ENCODE data around the gene KCNQ5.
A peak's percentile ranks its signal among the peaks of the same experiment; 100 is the strongest.

KCNQ5 gene

DNA sequence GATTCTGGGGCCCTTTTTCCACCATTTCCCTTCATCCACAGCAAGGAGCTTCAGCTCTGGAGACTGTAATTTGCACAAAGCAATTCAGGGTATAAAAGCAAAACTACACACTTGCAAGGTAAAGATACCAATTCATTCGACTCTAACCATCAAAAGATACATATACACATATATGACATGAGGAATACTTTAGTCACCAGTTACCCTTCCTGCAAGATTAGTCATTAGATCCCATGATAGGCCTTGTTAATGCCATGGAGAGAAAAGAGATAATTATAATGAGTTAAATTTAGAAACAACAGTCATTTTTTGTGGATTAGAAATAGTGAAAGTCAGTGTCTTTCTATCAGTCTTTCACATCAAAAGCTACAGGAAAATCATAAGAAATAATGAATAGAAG, 204.2 kb downstream of the KCNQ5 start:
- TF ChIP-seq, protein P1, sequence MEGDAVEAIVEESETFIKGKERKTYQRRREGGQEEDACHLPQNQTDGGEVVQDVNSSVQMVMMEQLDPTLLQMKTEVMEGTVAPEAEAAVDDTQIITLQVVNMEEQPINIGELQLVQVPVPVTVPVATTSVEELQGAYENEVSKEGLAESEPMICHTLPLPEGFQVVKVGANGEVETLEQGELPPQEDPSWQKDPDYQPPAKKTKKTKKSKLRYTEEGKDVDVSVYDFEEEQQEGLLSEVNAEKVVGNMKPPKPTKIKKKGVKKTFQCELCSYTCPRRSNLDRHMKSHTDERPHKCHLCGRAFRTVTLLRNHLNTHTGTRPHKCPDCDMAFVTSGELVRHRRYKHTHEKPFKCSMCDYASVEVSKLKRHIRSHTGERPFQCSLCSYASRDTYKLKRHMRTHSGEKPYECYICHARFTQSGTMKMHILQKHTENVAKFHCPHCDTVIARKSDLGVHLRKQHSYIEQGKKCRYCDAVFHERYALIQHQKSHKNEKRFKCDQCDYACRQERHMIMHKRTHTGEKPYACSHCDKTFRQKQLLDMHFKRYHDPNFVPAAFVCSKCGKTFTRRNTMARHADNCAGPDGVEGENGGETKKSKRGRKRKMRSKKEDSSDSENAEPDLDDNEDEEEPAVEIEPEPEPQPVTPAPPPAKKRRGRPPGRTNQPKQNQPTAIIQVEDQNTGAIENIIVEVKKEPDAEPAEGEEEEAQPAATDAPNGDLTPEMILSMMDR (IDR thresholded peaks at IDR 0.05; ENCODE audit: insufficient read depth, low read depth, low read length, missing control alignments), result no peak
- DNase-seq (ENCODE audit: low read depth), result peak; percentile 76
- no peak overlapping the region for H3K4me3 ChIP-seq (ENCODE audit: low read length)

DNA sequence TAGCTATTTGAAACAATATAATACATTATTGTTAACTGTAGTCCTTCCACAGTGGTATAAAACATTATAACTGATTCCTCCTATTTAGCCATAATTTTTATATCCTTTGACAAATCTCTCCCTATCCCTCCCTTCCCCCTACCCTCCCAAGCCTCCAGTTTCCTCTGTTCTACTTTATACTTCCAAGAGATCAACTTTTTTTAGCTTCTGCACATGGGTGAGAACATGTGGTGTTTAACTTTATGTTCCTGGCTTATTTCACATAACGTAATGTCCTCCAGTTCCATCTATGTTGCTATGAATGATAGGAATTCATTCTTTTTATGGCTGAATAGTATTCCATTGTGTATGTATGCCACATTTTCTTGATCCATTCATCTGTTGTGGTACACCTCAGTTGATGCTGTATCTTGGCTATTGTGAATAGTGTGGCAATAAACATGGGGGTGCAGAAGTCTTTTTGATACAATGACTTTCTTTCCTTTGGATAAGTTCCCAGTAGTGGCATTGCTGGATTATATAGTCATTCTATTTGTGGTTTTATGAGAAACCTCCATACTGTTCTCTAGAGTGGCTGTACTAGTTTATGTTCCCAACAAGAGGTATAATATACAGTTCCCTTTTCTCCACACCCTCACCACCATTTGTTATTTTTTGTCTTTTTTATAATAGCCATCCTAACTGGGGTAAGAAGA, 205.0 kb downstream of the KCNQ5 start:
- no peak overlapping the region for H3K4me3 ChIP-seq (ENCODE audit: low read length)
- peak; percentile 69 for DNase-seq (ENCODE audit: low read depth)
- TF ChIP-seq, protein P1 (IDR thresholded peaks at IDR 0.05; ENCODE audit: insufficient read depth, low read depth, low read length, missing control alignments), result no peak

DNA sequence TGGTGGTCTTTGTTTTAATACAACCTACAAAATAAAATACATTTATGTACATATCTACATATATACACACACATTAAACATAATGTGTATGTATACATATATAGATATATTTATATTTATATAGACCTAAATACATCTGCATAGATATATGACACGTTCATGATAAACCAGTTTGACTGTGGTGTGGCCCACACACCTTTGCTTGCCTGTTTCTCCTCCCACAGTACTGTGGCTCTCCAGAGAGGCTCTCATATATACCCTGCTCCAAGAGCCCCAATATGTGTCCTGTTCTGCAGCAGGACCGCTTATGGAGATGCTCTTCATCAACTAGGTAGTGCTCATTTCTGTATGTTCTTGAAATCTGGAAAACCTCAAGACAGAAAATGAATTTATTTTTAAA, 207.0 kb downstream of the KCNQ5 start:
- DNase-seq (ENCODE audit: low read depth), result peak; percentile 71
- no peak overlapping the region for H3K4me3 ChIP-seq (ENCODE audit: low read length)
- TF ChIP-seq, protein P1 (IDR thresholded peaks at IDR 0.05; ENCODE audit: insufficient read depth, low read depth, low read length, missing control alignments), result no peak

DNA sequence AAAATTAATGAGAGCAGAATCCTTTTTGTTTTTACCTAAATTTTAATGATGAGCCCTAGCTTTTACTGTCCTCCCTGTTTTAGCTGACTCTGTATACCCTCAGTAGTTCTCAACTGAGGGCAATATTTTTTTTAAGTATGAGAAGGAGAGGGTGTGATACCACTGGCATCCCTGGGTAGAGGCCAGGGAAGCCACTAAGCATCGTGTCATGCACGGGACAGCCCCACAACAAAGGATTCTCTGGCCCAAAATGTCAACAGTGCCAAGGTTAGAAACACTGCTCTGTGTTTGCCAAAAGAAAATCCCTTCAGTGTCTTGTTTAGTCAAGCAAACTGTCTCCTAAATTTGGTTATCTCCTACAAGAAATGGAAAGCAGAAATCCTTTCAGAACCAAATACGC, 210.4 kb downstream of the KCNQ5 start:
- no peak overlapping the region for H3K4me3 ChIP-seq (ENCODE audit: low read length)
- TF ChIP-seq, protein P1 (IDR thresholded peaks at IDR 0.05; ENCODE audit: insufficient read depth, low read depth, low read length, missing control alignments), result no peak
- DNase-seq (ENCODE audit: low read depth), result no peak

DNA sequence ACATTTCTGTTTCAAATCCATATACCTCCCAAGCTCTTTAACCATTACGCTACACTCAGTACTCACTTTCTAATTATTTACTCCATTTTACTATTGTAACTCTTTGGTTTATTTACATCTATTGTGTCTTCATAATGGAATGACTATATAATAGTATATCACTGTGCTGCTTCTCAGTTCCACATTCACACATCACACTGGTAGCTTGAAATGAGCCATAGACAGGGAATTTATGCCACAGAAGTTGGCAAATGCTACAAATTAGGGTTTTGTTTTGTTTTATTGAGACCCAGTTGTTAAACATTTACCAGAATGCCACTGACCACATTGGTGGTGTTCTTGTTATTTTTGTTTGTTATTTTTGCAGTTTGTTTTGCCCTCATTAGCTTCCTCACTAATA, 213.9 kb downstream of the KCNQ5 start:
- no peak for DNase-seq (ENCODE audit: low read depth)
- TF ChIP-seq, protein P1 (IDR thresholded peaks at IDR 0.05; ENCODE audit: insufficient read depth, low read depth, low read length, missing control alignments), result no peak
- H3K4me3 ChIP-seq (ENCODE audit: low read length), result no peak overlapping the region

DNA sequence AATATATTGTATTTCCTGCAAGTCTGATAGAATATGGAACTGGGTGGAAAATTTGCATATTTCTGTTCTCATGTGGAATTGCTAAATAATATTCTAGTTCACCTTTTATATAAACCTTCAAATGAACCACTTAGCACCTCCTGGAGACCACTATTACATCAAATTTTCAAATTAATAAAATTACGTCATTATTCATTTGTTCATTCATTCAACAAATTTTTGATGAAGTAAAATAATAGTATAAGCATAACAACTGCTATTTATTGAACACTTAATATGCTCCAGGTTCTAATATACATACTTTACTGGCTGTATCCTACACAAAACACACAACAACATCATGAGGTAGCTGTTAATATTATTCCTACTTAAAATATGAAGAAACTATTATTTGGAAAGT, 215.1 kb downstream of the KCNQ5 start:
- TF ChIP-seq, protein P1 (IDR thresholded peaks at IDR 0.05; ENCODE audit: insufficient read depth, low read depth, low read length, missing control alignments), result no peak
- no peak for DNase-seq (ENCODE audit: low read depth)
- no peak overlapping the region for H3K4me3 ChIP-seq (ENCODE audit: low read length)

DNA sequence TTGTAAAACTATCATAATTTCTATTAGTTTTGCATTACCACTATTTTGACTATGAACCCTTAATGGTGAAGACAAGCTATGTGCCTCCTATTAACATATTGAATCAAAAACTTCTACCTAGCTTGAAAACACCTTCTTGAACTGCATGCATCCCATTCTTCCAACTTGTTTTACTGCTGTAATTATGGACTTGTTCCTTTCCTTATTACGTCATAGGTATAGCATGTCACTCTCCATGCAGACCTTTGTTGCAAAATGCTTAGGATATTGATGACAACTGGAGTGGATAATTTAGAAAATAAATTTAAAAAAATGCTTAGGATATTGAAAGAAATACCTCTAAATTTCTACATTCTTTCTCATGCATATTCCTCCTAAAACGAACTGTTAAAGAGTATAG, 219.3 kb downstream of the KCNQ5 start:
- TF ChIP-seq, protein P1 (IDR thresholded peaks at IDR 0.05; ENCODE audit: insufficient read depth, low read depth, low read length, missing control alignments), result no peak
- no peak overlapping the region for H3K4me3 ChIP-seq (ENCODE audit: low read length)

More for the DNA sequence above, 219.3 kb downstream of the KCNQ5 start:
- peak; percentile 8 for DNase-seq (ENCODE audit: low read depth)

All from epithelial cell of esophagus (primary cell).